Measurements from ENCODE around the gene SLC32A1.

The SLC32A1 gene

GRCh38 chr20:38723848-38724625 is at the start of gene SLC32A1:
TSS of gene SLC32A1 (plus strand) at chr20:38724486. CDS start at chr20:38724725, 239 bp downstream.
- DNase-seq (ENCODE audit: low spot score), result no peak

GRCh38 chr20:38674765-38675133 is 49.5 kb upstream of the SLC32A1 start:
- no peak for DNase-seq (ENCODE audit: low spot score)

- no peak for DNase-seq (ENCODE audit: low spot score)
Observed at GRCh38 chr20:38676576-38676975, 47.7 kb upstream of the SLC32A1 start.

GRCh38 chr20:38680500-38681306 is 43.6 kb upstream of the SLC32A1 start:
- peak; percentile 45 for DNase-seq (ENCODE audit: low spot score)

GRCh38 chr20:38685271-38685670 is 39.0 kb upstream of the SLC32A1 start:
- no peak for DNase-seq (ENCODE audit: low spot score)

- DNase-seq (ENCODE audit: low spot score), result peak; percentile 69
Observed at GRCh38 chr20:38685853-38686473, 38.3 kb upstream of the SLC32A1 start.

- peak; percentile 73 for DNase-seq (ENCODE audit: low spot score)
Observed at GRCh38 chr20:38692436-38693411, 31.6 kb upstream of the SLC32A1 start.

- DNase-seq (ENCODE audit: low spot score), result no peak
Observed at GRCh38 chr20:38697306-38697705, 27.0 kb upstream of the SLC32A1 start.

- no peak for DNase-seq (ENCODE audit: low spot score)
Observed at GRCh38 chr20:38698541-38698940, 25.7 kb upstream of the SLC32A1 start.

- no peak for DNase-seq (ENCODE audit: low spot score)
Observed at GRCh38 chr20:38700141-38700540, 24.1 kb upstream of the SLC32A1 start.

GRCh38 chr20:38700926-38701325 is 23.4 kb upstream of the SLC32A1 start:
- DNase-seq (ENCODE audit: low spot score), result no peak

- DNase-seq (ENCODE audit: low spot score), result no peak
Observed at GRCh38 chr20:38703526-38703925, 20.8 kb upstream of the SLC32A1 start.

GRCh38 chr20:38704136-38704535 is 20.1 kb upstream of the SLC32A1 start:
- no peak for DNase-seq (ENCODE audit: low spot score)

GRCh38 chr20:38706509-38706908 is 17.8 kb upstream of the SLC32A1 start:
- DNase-seq (ENCODE audit: low spot score), result no peak

- no peak for DNase-seq (ENCODE audit: low spot score)
Observed at GRCh38 chr20:38714308-38714707, 10.0 kb upstream of the SLC32A1 start.

GRCh38 chr20:38715646-38716045 is 8.6 kb upstream of the SLC32A1 start:
- no peak for DNase-seq (ENCODE audit: low spot score)

GRCh38 chr20:38722683-38723016 is 1.6 kb upstream of the SLC32A1 start:
- no peak for DNase-seq (ENCODE audit: low spot score)

GRCh38 chr20:38723017-38723847 is 1.1 kb upstream of the SLC32A1 start:
- DNase-seq (ENCODE audit: low spot score), result no peak

- no peak for DNase-seq (ENCODE audit: low spot score)
Observed at GRCh38 chr20:38724626-38725147, 401 bp downstream of the SLC32A1 start.

- DNase-seq (ENCODE audit: low spot score), result no peak
Observed at GRCh38 chr20:38725148-38725901, 1.0 kb downstream of the SLC32A1 start.

Data from RKO (cell line).